ENCODE data around the gene PIGZ.

DNA sequence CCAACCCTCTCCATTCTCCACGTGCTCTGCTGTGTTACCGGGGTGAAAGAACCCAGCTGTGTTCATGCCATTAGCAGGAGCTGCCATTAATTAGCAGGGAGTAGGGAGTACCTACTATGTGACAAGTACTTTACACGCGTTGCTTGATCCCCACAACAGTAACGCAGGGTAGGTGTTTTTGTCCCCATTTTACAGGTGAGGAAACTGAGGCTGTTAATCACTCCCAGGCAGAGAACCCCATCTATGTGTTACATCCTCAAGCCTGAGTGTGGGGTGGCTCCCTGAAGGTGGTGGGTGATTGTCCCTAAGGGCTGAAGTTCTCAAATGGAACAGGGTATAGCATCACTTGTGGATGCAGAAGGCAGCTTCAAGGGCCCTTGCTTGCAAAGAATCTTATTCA, 38.2 kb upstream of the PIGZ start:
- no peak for TF ChIP-seq CTCF (IDR thresholded peaks at IDR 0.05)
- TF ChIP-seq POLR2A (IDR thresholded peaks at IDR 0.05): no peak
- TF ChIP-seq POLR2AphosphoS5 (IDR thresholded peaks at IDR 0.05): no peak
